ENCODE data around the gene ZMYND8.

DNA sequence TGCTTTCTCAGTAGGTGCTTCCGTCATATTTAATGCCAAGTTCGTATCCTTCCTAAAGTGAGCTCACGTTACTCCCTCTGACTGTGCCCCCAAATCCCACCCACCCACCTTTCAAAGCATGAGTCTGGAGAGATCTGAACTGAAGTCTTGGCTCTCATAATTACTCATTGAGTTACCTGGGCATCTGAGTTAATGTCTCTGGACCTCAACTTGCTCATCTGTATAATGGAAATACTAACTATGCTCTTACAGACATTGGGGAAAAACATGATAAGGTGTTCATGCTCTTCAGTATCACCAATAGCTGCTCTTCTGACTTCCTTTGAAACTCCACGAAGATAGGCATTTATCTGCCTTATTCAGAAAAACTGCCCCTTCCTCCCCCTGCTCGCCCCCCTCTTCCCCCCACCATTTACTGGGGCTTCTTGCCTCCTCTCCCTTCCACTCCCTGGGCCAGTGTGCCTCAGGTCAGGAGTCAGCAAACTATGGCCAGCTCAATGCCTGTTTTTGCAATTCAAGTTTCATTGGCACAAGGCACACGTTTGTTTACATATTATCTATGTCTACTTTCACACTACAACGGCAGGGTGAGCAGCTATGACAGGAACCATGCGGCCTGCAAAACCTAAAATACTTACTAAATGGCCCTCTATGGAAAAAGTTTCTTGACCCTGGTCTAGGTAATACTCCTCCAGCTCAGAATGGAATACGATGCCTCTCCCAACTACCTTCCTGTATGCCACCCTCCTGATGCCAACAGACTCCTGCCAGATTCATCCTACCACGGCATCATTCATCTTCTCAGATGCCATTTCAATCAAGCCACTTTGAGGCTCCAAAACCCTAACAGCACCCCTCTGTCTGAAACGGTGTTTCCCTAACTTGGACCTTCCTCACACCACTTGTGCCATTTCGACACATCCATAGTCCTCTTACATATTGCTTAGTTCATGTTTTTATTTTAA lies 138.7 kb downstream of the ZMYND8 start:
- TF ChIP-seq CTCF (IDR thresholded peaks at IDR 0.05) (no peak), EP300 (IDR thresholded peaks at IDR 0.05) (no peak)
